Lower lobe of right lung (tissue), 2 donors: ENCODE results near the gene TAF11L2. TPM values are rescaled to one million over a fixed set of nuclear protein-coding genes. Genes with fewer than 3 reads are reported as not detected.
A peak's percentile ranks its signal among the peaks of the same experiment; 100 is the strongest.
"Not testable (repeated sequence)": the region's sequence is repeated elsewhere in the genome, so short reads cannot be mapped to it uniquely, and the experiment has no call there.

ENCODE experiments used
- ATAC-seq, 2 donors: fragments of 200-7000 bp; cut with Tn5 transposase; one replicate each; pipeline ENCODE4 v1.9.1; 2020 to 2022; ENCODE audit warnings: mild to moderate bottlenecking in 2 of 2, moderate library complexity in 2 of 2
- DNase-seq: peaks from one replicate; pipeline ENCODE4 v3.0.0-alpha.2; 2020
- H3K27ac ChIP-seq: fragments of 200-600 bp; one replicate; pipeline ENCODE4 v1.8.0; 2022
- H3K27me3 ChIP-seq: fragments of 200-600 bp; one replicate; pipeline ENCODE4 v1.8.0; 2022; ENCODE audit warnings: low read depth
- H3K36me3 ChIP-seq: fragments of 200-600 bp; one replicate; pipeline ENCODE4 v1.8.0; 2022; ENCODE audit warnings: mild to moderate bottlenecking
- H3K4me1 ChIP-seq: fragments of 200-600 bp; one replicate; pipeline ENCODE4 v1.8.0; 2022
- H3K4me3 ChIP-seq: fragments of 200-600 bp; one replicate; pipeline ENCODE4 v1.8.0; 2022; ENCODE audit warnings: mild to moderate bottlenecking
- H3K9me3 ChIP-seq: fragments of 200-600 bp; one replicate; pipeline ENCODE4 v1.8.0; 2022
- CTCF ChIP-seq: fragments of 200-600 bp; IDR thresholded peaks from one replicate; pipeline ENCODE4 v1.8.0; 2022; ENCODE audit warnings: antibody characterized with exemption, mild to moderate bottlenecking
- intact Hi-C: fragments of 100-400 bp; cut with DNase I; formaldehyde crosslinking; loops from one replicate; pipeline ENCODE4 v1.11.0; 2022
- total RNA-seq: library from RNA; stranded (reverse); fragmentation: NEBNext Ultra II Directional; extraction: Animal tissue kit (Norgen Biotek cat#: 25700); gene quantifications from one replicate; pipeline ENCODE4 v1.2.1, GENCODE V29; 2021
- donor health status: DM: no; HTN: yes; CAD: no; lungs with severe emphysema.

Gene TAF11L2
- total RNA-seq, 1 donor from 2014 or later: not detected

- Histone ChIP-seq H3K4me3 (no peak overlapping the region), H3K27me3 (no peaks in the 10 kb centered on the region), H3K4me1 (no peaks in the 10 kb centered on the region), H3K27ac (no peak overlapping the region), H3K9me3 (no peaks in the 10 kb centered on the region), H3K36me3 (no peaks in the 10 kb centered on the region)
- no peak for TF ChIP-seq CTCF
- ATAC-seq: no peak
- DNase-seq: no peak
- intact Hi-C loops: no loop called here
Measured at GRCh38 chr5:17487174-17487512, 10.9 kb upstream of the TAF11L2 start.

- H3K36me3 ChIP-seq, intact Hi-C loops, H3K27ac ChIP-seq, H3K9me3 ChIP-seq, H3K4me1 ChIP-seq, DNase-seq, H3K27me3 ChIP-seq, H3K4me3 ChIP-seq: not testable (repeated sequence)
- peak in 1 of 2 donors; percentile 25 for ATAC-seq
Measured at GRCh38 chr5:17491257-17491656, 6.8 kb upstream of the TAF11L2 start.

- Histone ChIP-seq H3K9me3 (no peaks in the 10 kb centered on the region), H3K36me3 (no peaks in the 10 kb centered on the region), H3K4me1 (no peaks in the 10 kb centered on the region), H3K27ac (no peak overlapping the region), H3K4me3 (no peak overlapping the region), H3K27me3 (no peaks in the 10 kb centered on the region)
- no peak for TF ChIP-seq CTCF
- DNase-seq (no peak), ATAC-seq (no peak)
- intact Hi-C loops: no loop called here
Measured at GRCh38 chr5:17492770-17493169, 5.3 kb upstream of the TAF11L2 start.

- no peak for TF ChIP-seq CTCF
- H3K27ac ChIP-seq: no peak overlapping the region
Measured at GRCh38 chr5:17497446-17497845, 585 bp upstream of the TAF11L2 start.

GRCh38 chr5:17511775-17512325, 13.8 kb downstream of the TAF11L2 start:
- Histone ChIP-seq H3K27me3 (no peaks in the 10 kb centered on the region), H3K4me3 (no peak overlapping the region), H3K9me3 (no peaks in the 10 kb centered on the region), H3K27ac (no peak overlapping the region), H3K36me3 (no peaks in the 10 kb centered on the region), H3K4me1 (no peaks in the 10 kb centered on the region)
- intact Hi-C loops: no loop called here
- no peak for TF ChIP-seq CTCF
- DNase-seq: no peak
- peak in 1 of 2 donors; percentile 35 for ATAC-seq

More at GRCh38 chr5:17497446-17497845, 585 bp upstream of the TAF11L2 start:
- Histone ChIP-seq H3K27me3 (no peaks in the 10 kb centered on the region), H3K4me3 (no peak overlapping the region), H3K36me3 (no peaks in the 10 kb centered on the region), H3K9me3 (no peaks in the 10 kb centered on the region), H3K4me1 (no peaks in the 10 kb centered on the region)
- ATAC-seq (no peak), DNase-seq (no peak)
- intact Hi-C loops: no loop called here

- H3K27ac ChIP-seq, intact Hi-C loops, ATAC-seq, H3K9me3 ChIP-seq, H3K4me3 ChIP-seq, H3K36me3 ChIP-seq, H3K27me3 ChIP-seq, H3K4me1 ChIP-seq, DNase-seq: not testable (repeated sequence)
Measured at GRCh38 chr5:17517526-17517925, 19.5 kb downstream of the TAF11L2 start.

- H3K4me1 ChIP-seq, H3K9me3 ChIP-seq, H3K27ac ChIP-seq, intact Hi-C loops, H3K4me3 ChIP-seq, H3K36me3 ChIP-seq, DNase-seq, ATAC-seq, H3K27me3 ChIP-seq: not testable (repeated sequence)
Measured at GRCh38 chr5:17518067-17518466, 20.0 kb downstream of the TAF11L2 start, which contains the start of gene TAF11L3. TSS of gene TAF11L3 (plus strand) at chr5:17518367.

- H3K4me1 ChIP-seq, intact Hi-C loops, ATAC-seq, H3K4me3 ChIP-seq, H3K9me3 ChIP-seq, DNase-seq, H3K27me3 ChIP-seq, H3K36me3 ChIP-seq, H3K27ac ChIP-seq: not testable (repeated sequence)
Measured at GRCh38 chr5:17519508-17519907, 21.5 kb downstream of the TAF11L2 start.

- H3K9me3 ChIP-seq, ATAC-seq, H3K27me3 ChIP-seq, H3K4me1 ChIP-seq, H3K36me3 ChIP-seq, H3K27ac ChIP-seq, H3K4me3 ChIP-seq, intact Hi-C loops, DNase-seq: not testable (repeated sequence)
Measured at GRCh38 chr5:17521501-17521900, 23.5 kb downstream of the TAF11L2 start, which contains the start of gene TAF11L4. TSS of gene TAF11L4 (plus strand) at chr5:17521801.

- H3K4me1 ChIP-seq, H3K9me3 ChIP-seq, ATAC-seq, intact Hi-C loops, H3K36me3 ChIP-seq, H3K27me3 ChIP-seq, DNase-seq, H3K4me3 ChIP-seq, H3K27ac ChIP-seq: not testable (repeated sequence)
Measured at GRCh38 chr5:17524935-17525334, 26.9 kb downstream of the TAF11L2 start, which contains the start of gene TAF11L5. TSS of gene TAF11L5 (plus strand) at chr5:17525235.
